Measurements from ENCODE around the gene PSMG4. TPM values are rescaled to one million over a fixed set of nuclear protein-coding genes. Genes with fewer than 3 reads are reported as not detected.
A peak's percentile ranks its signal among the peaks of the same experiment; 100 is the strongest.

Gene PSMG4
- polyA plus RNA-seq, 6 donors from 2014 or later, result 37.9 to 63.0 (median 51.5) TPM

- ATAC-seq (ENCODE audit: low read depth in 2 of 2) (peak; percentile 24 to 32), DNase-seq (peak; percentile 33)
- H3K4me1 Mint-ChIP-seq, result peaks cover 42 to 47% (median 44%) of the 10 kb centered on the region in 3 donors
- peaks cover 40 to 74% (median 65%) of the 10 kb centered on the region in 3 donors for H3K27me3 Mint-ChIP-seq
- peak overlapping the region in 2 of 6 donors; percentile 54 to 64 for H3K27ac Mint-ChIP-seq
- H3K36me3 Mint-ChIP-seq, result peaks cover 0 to 8% of the 10 kb centered on the region in 2 donors
- peaks cover 0 to 6% (median 0%) of the 10 kb centered on the region in 7 donors for H3K9me3 Mint-ChIP-seq
- H3K4me3 Mint-ChIP-seq, result peak overlapping the region; percentile 80 to 90 (median 85)
These were observed 32.0 kb upstream of the PSMG4 start for GRCh38 chr6:3226481-3227362.

- H3K36me3 Mint-ChIP-seq, result peaks cover 0 to 8% of the 10 kb centered on the region in 2 donors
- peaks cover 0 to 3% (median 0%) of the 10 kb centered on the region in 7 donors for H3K9me3 Mint-ChIP-seq
- H3K4me1 Mint-ChIP-seq, result peaks cover 42 to 55% (median 48%) of the 10 kb centered on the region in 3 donors
- DNase-seq, result no peak
- peak within 1 kb of the TSS; percentile 80 to 90 (median 85) for H3K4me3 Mint-ChIP-seq
- ATAC-seq (ENCODE audit: low read depth in 2 of 2), result peak; percentile 9 to 13
- H3K27ac Mint-ChIP-seq, result peak within 1 kb of the TSS in 2 of 6 donors; percentile 54 to 64
- H3K27me3 Mint-ChIP-seq, result peaks cover 48 to 82% (median 73%) of the 10 kb centered on the region in 3 donors
These were observed 31.2 kb upstream of the PSMG4 start, which contains the start of gene TUBB2B for GRCh38 chr6:3227363-3228045. Gene TUBB2B (minus strand): TSS chr6:3227653. CDS start chr6:3227543, 110 bp downstream.

- H3K4me1 Mint-ChIP-seq, result peaks cover 42 to 56% (median 48%) of the 10 kb centered on the region in 3 donors
- H3K27me3 Mint-ChIP-seq, result peaks cover 55 to 88% (median 79%) of the 10 kb centered on the region in 3 donors
- peaks cover 0 to 8% of the 10 kb centered on the region in 2 donors for H3K36me3 Mint-ChIP-seq
- peak; percentile 56 for ATAC-seq (ENCODE audit: low read depth in 2 of 2)
- H3K27ac Mint-ChIP-seq, result no peak overlapping the region
- peaks cover 0 to 3% (median 0%) of the 10 kb centered on the region in 7 donors for H3K9me3 Mint-ChIP-seq
- peak; percentile 42 for DNase-seq
- peak overlapping the region; percentile 61 to 90 (median 82) for H3K4me3 Mint-ChIP-seq
These were observed 30.6 kb upstream of the PSMG4 start for GRCh38 chr6:3228046-3228671.

GRCh38 chr6:3228771-3229565, 29.8 kb upstream of the PSMG4 start:
- ATAC-seq (ENCODE audit: low read depth in 2 of 2), result peak; percentile 20 to 24

GRCh38 chr6:3229566-3230178, 29.1 kb upstream of the PSMG4 start:
- ATAC-seq (ENCODE audit: low read depth in 2 of 2) (peak; percentile 38 to 44), DNase-seq (peak; percentile 30)
- peaks cover 0 to 3% (median 0%) of the 10 kb centered on the region in 7 donors for H3K9me3 Mint-ChIP-seq
- H3K27ac Mint-ChIP-seq, result peak overlapping the region in 1 of 6 donors; percentile 48
- peak overlapping the region; percentile 76 to 94 (median 86) for H3K4me3 Mint-ChIP-seq
- H3K36me3 Mint-ChIP-seq, result peaks cover 0 to 8% of the 10 kb centered on the region in 2 donors
- peaks cover 62 to 92% (median 85%) of the 10 kb centered on the region in 3 donors for H3K27me3 Mint-ChIP-seq
- peaks cover 42 to 56% (median 48%) of the 10 kb centered on the region in 3 donors for H3K4me1 Mint-ChIP-seq

More at GRCh38 chr6:3228771-3229565, 29.8 kb upstream of the PSMG4 start:
- peak; percentile 35 for DNase-seq
- Mint-ChIP-seq H3K27me3 (peaks cover 57 to 92% (median 85%) of the 10 kb centered on the region in 3 donors), H3K4me3 (peak overlapping the region; percentile 76 to 94 (median 89)), H3K4me1 (peaks cover 42 to 56% (median 48%) of the 10 kb centered on the region in 3 donors), H3K9me3 (peaks cover 0 to 3% (median 0%) of the 10 kb centered on the region in 7 donors), H3K36me3 (peaks cover 0 to 8% of the 10 kb centered on the region in 2 donors), H3K27ac (peak overlapping the region in 4 of 6 donors; percentile 16 to 69 (median 38))

- peak overlapping the region; percentile 5 to 94 (median 86) for H3K4me3 Mint-ChIP-seq
- peak overlapping the region in 1 of 6 donors; percentile 60 for H3K27ac Mint-ChIP-seq
- no peak for ATAC-seq (ENCODE audit: low read depth in 2 of 2)
These were observed 28.4 kb upstream of the PSMG4 start for GRCh38 chr6:3230256-3230882.

GRCh38 chr6:3230900-3231246, 27.9 kb upstream of the PSMG4 start:
- Mint-ChIP-seq H3K4me3 (peak overlapping the region; percentile 17 to 94 (median 80)), H3K4me1 (peaks cover 42 to 56% (median 48%) of the 10 kb centered on the region in 3 donors), H3K36me3 (peaks cover 0 to 8% of the 10 kb centered on the region in 2 donors), H3K9me3 (peaks cover 0 to 3% (median 0%) of the 10 kb centered on the region in 7 donors), H3K27ac (peak overlapping the region in 1 of 6 donors; percentile 60), H3K27me3 (peaks cover 58 to 97% (median 86%) of the 10 kb centered on the region in 3 donors)
- DNase-seq, result no peak
- no peak for ATAC-seq (ENCODE audit: low read depth in 2 of 2)

More at GRCh38 chr6:3230256-3230882, 28.4 kb upstream of the PSMG4 start:
- DNase-seq, result no peak
- peaks cover 42 to 56% (median 48%) of the 10 kb centered on the region in 3 donors for H3K4me1 Mint-ChIP-seq
- peaks cover 0 to 3% (median 0%) of the 10 kb centered on the region in 7 donors for H3K9me3 Mint-ChIP-seq
- H3K27me3 Mint-ChIP-seq, result peaks cover 62 to 96% (median 87%) of the 10 kb centered on the region in 3 donors
- peaks cover 0 to 8% of the 10 kb centered on the region in 2 donors for H3K36me3 Mint-ChIP-seq

GRCh38 chr6:3231247-3232016, 27.3 kb upstream of the PSMG4 start:
- H3K36me3 Mint-ChIP-seq, result peaks cover 0 to 8% of the 10 kb centered on the region in 2 donors
- peak overlapping the region; percentile 34 to 94 (median 82) for H3K4me3 Mint-ChIP-seq
- H3K27me3 Mint-ChIP-seq, result peaks cover 60 to 97% (median 86%) of the 10 kb centered on the region in 3 donors
- ATAC-seq (ENCODE audit: low read depth in 2 of 2) (no peak), DNase-seq (no peak)
- H3K27ac Mint-ChIP-seq, result no peak overlapping the region
- peaks cover 0 to 3% (median 0%) of the 10 kb centered on the region in 7 donors for H3K9me3 Mint-ChIP-seq
- peaks cover 40 to 55% (median 48%) of the 10 kb centered on the region in 3 donors for H3K4me1 Mint-ChIP-seq

GRCh38 chr6:3232017-3232945, 26.5 kb upstream of the PSMG4 start:
- H3K4me1 Mint-ChIP-seq, result peaks cover 33 to 46% (median 42%) of the 10 kb centered on the region in 3 donors
- peaks cover 0 to 3% (median 0%) of the 10 kb centered on the region in 7 donors for H3K9me3 Mint-ChIP-seq
- peak overlapping the region; percentile 29 to 94 (median 78) for H3K4me3 Mint-ChIP-seq
- H3K27ac Mint-ChIP-seq, result peak overlapping the region in 2 of 6 donors; percentile 12 to 29
- ATAC-seq (ENCODE audit: low read depth in 2 of 2) (no peak), DNase-seq (no peak)
- peaks cover 60 to 90% (median 82%) of the 10 kb centered on the region in 3 donors for H3K27me3 Mint-ChIP-seq
- H3K36me3 Mint-ChIP-seq, result peaks cover 0 to 8% of the 10 kb centered on the region in 2 donors

GRCh38 chr6:3233321-3233720, 25.4 kb upstream of the PSMG4 start:
- Mint-ChIP-seq H3K36me3 (peaks cover 0 to 8% of the 10 kb centered on the region in 2 donors), H3K4me3 (peak overlapping the region in 1 of 8 donors; percentile 22), H3K9me3 (peaks cover 0 to 3% (median 0%) of the 10 kb centered on the region in 7 donors), H3K4me1 (peaks cover 25 to 41% (median 38%) of the 10 kb centered on the region in 3 donors), H3K27ac (no peak overlapping the region), H3K27me3 (peaks cover 68 to 88% (median 83%) of the 10 kb centered on the region in 3 donors)
- ATAC-seq (ENCODE audit: low read depth in 2 of 2) (no peak), DNase-seq (no peak)

Data from naive B cell (primary cell).